H1 (cell line): Measurements from ENCODE around the gene PALM3.

ENCODE experiments used
- CREB1 ChIP-seq: IDR thresholded peaks from 2 replicates; pipeline ENCODE4 v1.6.1; 2012; ENCODE audit warnings: inconsistent platforms
- CTCF ChIP-seq, 3 experiments: IDR thresholded peaks; 1 replicate in 2 of 3; 2 replicates in 1 of 3; pipeline versions ENCODE4 v1.5.1 to v1.6.1; 2011; ENCODE audit warnings: low read length in 3 of 3, mild to moderate bottlenecking in 3 of 3, inconsistent platforms in 2 of 3, low read depth in 1 of 3, moderate library complexity in 1 of 3; ENCODE audit not compliant: insufficient read depth in 1 of 3; ENCODE audit errors: control extremely low read depth in 1 of 3
- EP300 ChIP-seq, 2 experiments: IDR thresholded peaks; 1 replicate in 1 of 2; 2 replicates in 1 of 2; pipeline ENCODE4 v1.6.1; 2011 to 2012; ENCODE audit warnings: low read depth in 2 of 2, low read length in 2 of 2, mild to moderate bottlenecking in 2 of 2, borderline replicate concordance in 1 of 2, inconsistent platforms in 1 of 2, moderate library complexity in 1 of 2
- GTF2F1 ChIP-seq: IDR thresholded peaks from 2 replicates; pipeline ENCODE4 v1.6.1; 2012; ENCODE audit warnings: low read depth, low read length, improper control_type of control experiment, borderline replicate concordance
- HDAC6 ChIP-seq: IDR thresholded peaks from one replicate; pipeline ENCODE4 v1.7.1; 2012; ENCODE audit warnings: low read depth, mild to moderate bottlenecking, inconsistent platforms, low read length, moderate library complexity
- JUN ChIP-seq: IDR thresholded peaks from 2 replicates; pipeline ENCODE4 v1.6.1; 2011; ENCODE audit warnings: low read depth, mild to moderate bottlenecking, improper control_type of control experiment, low read length
- KDM5A ChIP-seq: fragments of 200-600 bp; IDR thresholded peaks from 2 replicates; pipeline ENCODE4 v1.7.1; 2012; ENCODE audit warnings: mild to moderate bottlenecking, low read length, inconsistent platforms, mixed read lengths
- MAX ChIP-seq: IDR thresholded peaks from 2 replicates; pipeline ENCODE4 v1.6.1; 2012; ENCODE audit warnings: inconsistent platforms
- POLR2A ChIP-seq, 2 experiments: IDR thresholded peaks; 1 replicate in 1 of 2; 2 replicates in 1 of 2; pipeline ENCODE4 v1.6.1; 2011; ENCODE audit warnings: low read depth in 2 of 2, low read length in 2 of 2, mild to moderate bottlenecking in 2 of 2; ENCODE audit errors: control extremely low read depth in 1 of 2
- POLR2AphosphoS5 ChIP-seq: IDR thresholded peaks from 2 replicates; pipeline ENCODE4 v1.6.1; 2011; ENCODE audit warnings: low read depth, low read length
- SIN3A ChIP-seq, 2 experiments: IDR thresholded peaks in 1 of 2; conservative IDR thresholded peaks in 1 of 2; 2 replicates each; pipeline ENCODE4 v1.6.1; 2011 to 2012; ENCODE audit warnings: low read length in 2 of 2, improper control_type of control experiment in 1 of 2, low read depth in 1 of 2, mild to moderate bottlenecking in 1 of 2
- TAF1 ChIP-seq: IDR thresholded peaks from 2 replicates; pipeline ENCODE4 v1.6.1; 2011; ENCODE audit warnings: mild to moderate bottlenecking, low read depth, low read length
- YY1 ChIP-seq: IDR thresholded peaks from 2 replicates; pipeline ENCODE4 v1.6.1; 2011; ENCODE audit warnings: low read depth, mild to moderate bottlenecking, low read length

DNA sequence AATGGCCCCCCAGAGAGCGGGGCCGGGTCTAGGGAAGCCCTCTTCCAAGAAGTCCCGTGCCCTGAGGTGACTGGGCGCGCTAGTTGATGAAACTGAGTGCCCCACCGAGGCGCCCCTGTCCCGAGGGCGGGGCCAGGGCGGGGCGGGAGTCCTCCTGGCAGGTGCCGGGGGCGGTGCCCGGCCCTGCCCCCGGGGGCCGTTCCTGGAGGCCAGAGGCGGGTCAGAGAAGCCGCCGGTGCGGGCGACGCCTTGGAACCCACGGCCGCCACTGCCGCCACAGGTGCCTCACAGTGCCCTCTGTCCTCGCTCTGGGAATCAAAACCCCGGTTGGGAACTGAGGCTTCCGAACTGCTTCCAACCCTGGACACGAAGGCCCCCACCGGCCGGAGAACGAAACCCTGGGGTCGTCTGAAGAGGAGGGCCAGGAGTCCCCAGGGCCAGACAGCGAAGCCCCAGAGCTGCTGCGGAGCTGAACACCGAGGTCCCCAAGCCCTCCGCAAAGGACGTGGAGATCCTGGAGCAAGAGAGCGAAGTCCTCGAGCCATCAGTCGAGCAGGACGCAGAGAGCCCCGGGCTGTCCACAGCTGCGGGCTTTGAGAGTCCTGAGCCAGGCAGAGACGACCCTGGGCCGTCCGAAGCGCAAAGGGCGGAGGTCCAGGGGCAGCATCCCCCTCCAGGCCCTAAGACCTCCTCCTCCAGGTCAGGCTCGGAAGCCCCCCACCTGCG, 10.8 kb upstream of the PALM3 start, which contains the start of gene MISP3:
- no peak for TF ChIP-seq KDM5A
- no peak for TF ChIP-seq YY1
- no peak for TF ChIP-seq SIN3A (conservative IDR thresholded peaks at IDR 0.05 in 1 of 2, IDR thresholded peaks at IDR 0.05 in 1 of 2; ENCODE audit: low read depth in 1 of 2, low read length in 2 of 2)
- TF ChIP-seq GTF2F1: no peak
- no peak for TF ChIP-seq CTCF (IDR thresholded peaks at IDR 0.05; ENCODE audit: control extremely low read depth in 1 of 3, insufficient read depth in 1 of 3, low read depth in 1 of 3, low read length in 3 of 3)
- no peak for TF ChIP-seq JUN
- no peak for TF ChIP-seq POLR2A (IDR thresholded peaks at IDR 0.05; ENCODE audit: control extremely low read depth in 1 of 2, low read depth in 2 of 2, low read length in 2 of 2)
- TF ChIP-seq MAX: no peak
- no peak for TF ChIP-seq HDAC6
- no peak for TF ChIP-seq TAF1
- TF ChIP-seq POLR2AphosphoS5: no peak
- no peak for TF ChIP-seq CREB1
- no peak for TF ChIP-seq EP300 (IDR thresholded peaks at IDR 0.05; ENCODE audit: borderline replicate concordance in 1 of 2, low read depth in 2 of 2, low read length in 2 of 2)
